ENCODE measurements around the gene GLIPR2.
A peak's percentile ranks its signal among the peaks of the same experiment; 100 is the strongest.
"Not testable (repeated sequence)": the region's sequence is repeated elsewhere in the genome, so short reads cannot be mapped to it uniquely, and the experiment has no call there.

Gene GLIPR2

GRCh38 chr9:36165826-36166167, 29.3 kb downstream of the GLIPR2 start:
- DNase-seq = no peak

- no peak for DNase-seq
Observed at GRCh38 chr9:36166168-36166927, 29.8 kb downstream of the GLIPR2 start.

GRCh38 chr9:36169166-36169565, 32.6 kb downstream of the GLIPR2 start, which contains the start of gene CCIN:
Gene CCIN (plus strand): TSS chr9:36169388. CDS start chr9:36169503, 115 bp downstream.
- DNase-seq = no peak

- no peak for DNase-seq
Observed at GRCh38 chr9:36169708-36170107, 33.2 kb downstream of the GLIPR2 start.

GRCh38 chr9:36170531-36170930, 34.0 kb downstream of the GLIPR2 start:
- DNase-seq = no peak

GRCh38 chr9:36173861-36174260, 37.3 kb downstream of the GLIPR2 start:
- no peak for DNase-seq

GRCh38 chr9:36174271-36174670, 37.7 kb downstream of the GLIPR2 start:
- no peak for DNase-seq

GRCh38 chr9:36174731-36175130, 38.2 kb downstream of the GLIPR2 start:
- DNase-seq = no peak

GRCh38 chr9:36175209-36175608, 38.7 kb downstream of the GLIPR2 start:
- not testable (repeated sequence) for DNase-seq

GRCh38 chr9:36176496-36176895, 40.0 kb downstream of the GLIPR2 start:
- not testable (repeated sequence) for DNase-seq

GRCh38 chr9:36177571-36177970, 41.0 kb downstream of the GLIPR2 start:
- DNase-seq = no peak

GRCh38 chr9:36180243-36180642, 43.7 kb downstream of the GLIPR2 start:
- not testable (repeated sequence) for DNase-seq

GRCh38 chr9:36187414-36187813, 50.9 kb downstream of the GLIPR2 start:
- no peak for DNase-seq

- no peak for DNase-seq
Observed at GRCh38 chr9:36188212-36188611, 51.7 kb downstream of the GLIPR2 start.

- DNase-seq = no peak
Observed at GRCh38 chr9:36189976-36190375, 53.4 kb downstream of the GLIPR2 start.

GRCh38 chr9:36190388-36191289, 54.1 kb downstream of the GLIPR2 start, which contains the start of gene CLTA:
Gene CLTA (plus strand): TSS chr9:36190921. CDS start chr9:36191057, 136 bp downstream.
- DNase-seq = peak; percentile 96

GRCh38 chr9:36191290-36191645, 54.7 kb downstream of the GLIPR2 start:
- no peak for DNase-seq

GRCh38 chr9:36191686-36192085, 55.2 kb downstream of the GLIPR2 start:
- no peak for DNase-seq

GRCh38 chr9:36192196-36192595, 55.7 kb downstream of the GLIPR2 start:
- no peak for DNase-seq

- no peak for DNase-seq
Observed at GRCh38 chr9:36193023-36193422, 56.5 kb downstream of the GLIPR2 start.

GRCh38 chr9:36194326-36195000, 57.9 kb downstream of the GLIPR2 start:
- DNase-seq = no peak

GRCh38 chr9:36204906-36205547, 68.5 kb downstream of the GLIPR2 start:
- no peak for DNase-seq

GRCh38 chr9:36207016-36207415, 70.5 kb downstream of the GLIPR2 start:
- DNase-seq = no peak

All from NCI-H1105 (cell line).